ENCODE results near the gene OR11A1.

OR11A1 gene

GRCh38 chr6:29456971-29457370 lies at the start of gene OR11A1, which contains the start of gene OR2H1:
OR11A1 (minus strand) TSS chr6:29457071; CDS start chr6:29427641, 29,430 bp downstream.
OR2H1 (plus strand) TSS chr6:29457155; CDS start chr6:29461770, 4,615 bp downstream.
- DNase-seq: no peak

GRCh38 chr6:29506446-29507067 lies 49.7 kb upstream of the OR11A1 start:
- no peak for DNase-seq

- no peak for DNase-seq
These were observed 48.9 kb upstream of the OR11A1 start for GRCh38 chr6:29505808-29506207.

- DNase-seq: no peak
These were observed 48.1 kb upstream of the OR11A1 start for GRCh38 chr6:29504961-29505360.

- DNase-seq: no peak
These were observed 45.7 kb upstream of the OR11A1 start for GRCh38 chr6:29502597-29502996.

- DNase-seq: no peak
These were observed 45.3 kb upstream of the OR11A1 start for GRCh38 chr6:29502181-29502580.

- no peak for DNase-seq
These were observed 44.2 kb upstream of the OR11A1 start for GRCh38 chr6:29501106-29501505.

- no peak for DNase-seq
These were observed 43.7 kb upstream of the OR11A1 start for GRCh38 chr6:29500594-29500993.

GRCh38 chr6:29499704-29500103 lies 42.8 kb upstream of the OR11A1 start:
- no peak for DNase-seq

GRCh38 chr6:29496961-29497360 lies 40.1 kb upstream of the OR11A1 start:
- DNase-seq: no peak

GRCh38 chr6:29495571-29495970 lies 38.7 kb upstream of the OR11A1 start:
- DNase-seq: no peak

GRCh38 chr6:29494131-29494530 lies 37.3 kb upstream of the OR11A1 start:
- no peak for DNase-seq

GRCh38 chr6:29493261-29493660 lies 36.4 kb upstream of the OR11A1 start:
- DNase-seq: no peak

GRCh38 chr6:29491574-29491973 lies 34.7 kb upstream of the OR11A1 start:
- no peak for DNase-seq

- DNase-seq: no peak
These were observed 33.7 kb upstream of the OR11A1 start for GRCh38 chr6:29490552-29490951.

GRCh38 chr6:29490055-29490454 lies 33.2 kb upstream of the OR11A1 start:
- DNase-seq: no peak

GRCh38 chr6:29489286-29489685 lies 32.4 kb upstream of the OR11A1 start:
- no peak for DNase-seq

- no peak for DNase-seq
These were observed 32.0 kb upstream of the OR11A1 start for GRCh38 chr6:29488874-29489273.

GRCh38 chr6:29487660-29488059 lies 30.8 kb upstream of the OR11A1 start, which contains the start of gene MAS1L:
MAS1L (minus strand) TSS chr6:29487956; CDS start chr6:29487902, 54 bp downstream.
- no peak for DNase-seq

- no peak for DNase-seq
These were observed 30.3 kb upstream of the OR11A1 start for GRCh38 chr6:29487131-29487530.

- no peak for DNase-seq
These were observed 29.7 kb upstream of the OR11A1 start for GRCh38 chr6:29486577-29486976.

- DNase-seq: no peak
These were observed 26.9 kb upstream of the OR11A1 start for GRCh38 chr6:29483735-29484134.

GRCh38 chr6:29483186-29483585 lies 26.3 kb upstream of the OR11A1 start:
- no peak for DNase-seq

GRCh38 chr6:29479560-29479959 lies 22.7 kb upstream of the OR11A1 start:
- DNase-seq: no peak
